ENCODE data around the gene ADAMTSL4. TPM values are rescaled to one million over a fixed set of nuclear protein-coding genes. Genes with fewer than 3 reads are reported as not detected.

The ADAMTSL4 gene
- total and polyA plus RNA-seq, 11 donors, result 19.2 to 69.0 (median 41.1) TPM

DNA sequence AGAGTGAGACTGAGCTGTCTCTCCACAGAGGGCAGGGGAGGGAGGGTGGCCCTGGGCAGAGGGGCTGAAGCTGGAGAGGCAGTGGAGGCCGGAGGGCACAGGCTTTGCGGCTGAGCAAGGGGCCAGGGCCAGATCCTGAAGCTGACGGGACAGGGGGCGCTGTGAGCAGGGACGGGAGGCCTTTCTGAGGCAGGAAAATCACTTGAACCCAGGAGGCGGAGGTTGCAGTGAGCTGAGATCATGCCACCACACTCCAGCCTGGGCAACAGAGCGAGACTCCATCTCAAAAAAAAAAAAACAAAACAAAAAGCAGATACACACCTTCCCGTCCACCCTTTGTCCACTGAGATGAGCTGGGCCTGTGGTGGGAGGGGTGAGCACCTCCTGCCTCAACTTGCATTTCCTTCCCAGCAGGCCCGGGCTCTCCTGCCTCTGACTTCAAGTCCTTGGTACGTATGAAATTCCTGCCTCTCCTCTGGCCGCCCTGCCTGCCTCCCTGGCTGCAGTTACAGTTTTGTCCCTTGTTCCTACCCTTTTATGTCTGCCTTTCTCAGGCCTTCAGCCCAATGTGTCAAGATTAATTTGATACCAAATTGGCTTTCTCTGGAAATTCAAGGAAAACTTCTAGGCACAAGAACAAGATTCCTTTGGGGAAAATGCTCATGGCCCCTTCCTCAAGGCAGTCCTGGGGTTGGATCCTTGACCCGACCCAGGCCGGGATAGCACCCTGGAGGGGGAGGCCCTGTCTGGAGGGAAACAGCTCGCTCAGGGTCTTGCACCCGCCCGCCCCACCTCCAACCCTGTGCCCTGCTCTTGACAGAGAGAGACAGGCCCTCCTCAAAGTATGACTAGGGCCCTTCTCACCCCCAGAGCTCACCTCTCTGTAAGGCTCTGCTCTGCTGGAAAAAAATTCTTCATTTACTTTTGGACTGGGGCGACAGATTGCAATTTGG lies 11.2 kb upstream of the ADAMTSL4 start:
- DNase-seq, result no peak
- no peaks in the 10 kb centered on the region for H3K36me3 ChIP-seq
- no peak overlapping the region for H3K4me3 ChIP-seq
- TF ChIP-seq, protein P1, sequence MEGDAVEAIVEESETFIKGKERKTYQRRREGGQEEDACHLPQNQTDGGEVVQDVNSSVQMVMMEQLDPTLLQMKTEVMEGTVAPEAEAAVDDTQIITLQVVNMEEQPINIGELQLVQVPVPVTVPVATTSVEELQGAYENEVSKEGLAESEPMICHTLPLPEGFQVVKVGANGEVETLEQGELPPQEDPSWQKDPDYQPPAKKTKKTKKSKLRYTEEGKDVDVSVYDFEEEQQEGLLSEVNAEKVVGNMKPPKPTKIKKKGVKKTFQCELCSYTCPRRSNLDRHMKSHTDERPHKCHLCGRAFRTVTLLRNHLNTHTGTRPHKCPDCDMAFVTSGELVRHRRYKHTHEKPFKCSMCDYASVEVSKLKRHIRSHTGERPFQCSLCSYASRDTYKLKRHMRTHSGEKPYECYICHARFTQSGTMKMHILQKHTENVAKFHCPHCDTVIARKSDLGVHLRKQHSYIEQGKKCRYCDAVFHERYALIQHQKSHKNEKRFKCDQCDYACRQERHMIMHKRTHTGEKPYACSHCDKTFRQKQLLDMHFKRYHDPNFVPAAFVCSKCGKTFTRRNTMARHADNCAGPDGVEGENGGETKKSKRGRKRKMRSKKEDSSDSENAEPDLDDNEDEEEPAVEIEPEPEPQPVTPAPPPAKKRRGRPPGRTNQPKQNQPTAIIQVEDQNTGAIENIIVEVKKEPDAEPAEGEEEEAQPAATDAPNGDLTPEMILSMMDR (IDR thresholded peaks at IDR 0.05), result no peak
- TF ChIP-seq POLR2A (IDR thresholded peaks at IDR 0.05), result no peak
- 69 to 83% (median 77%) methylated on average over 17 of the region's 17 CpGs for whole genome bisulfite sequencing, 4 donors
- intact Hi-C loops (cut with DNase I), result loop anchor here in 3 of 10 donors (5.0 to 10.0 kb wide), 3 partner anchors 66 to 283 kb away; partner anchors contain the start of gene CA14 (in 1 of the 3)
- no peaks in the 10 kb centered on the region for H3K27me3 ChIP-seq
- peak in 1 of 4 donors; percentile 8 for ATAC-seq
- H3K9me3 ChIP-seq, result no peaks in the 10 kb centered on the region
- H3K4me1 ChIP-seq, result peaks cover 0 to 36% (median 2%) of the 10 kb centered on the region in 12 donors
- H3K27ac ChIP-seq, result no peak overlapping the region

DNA sequence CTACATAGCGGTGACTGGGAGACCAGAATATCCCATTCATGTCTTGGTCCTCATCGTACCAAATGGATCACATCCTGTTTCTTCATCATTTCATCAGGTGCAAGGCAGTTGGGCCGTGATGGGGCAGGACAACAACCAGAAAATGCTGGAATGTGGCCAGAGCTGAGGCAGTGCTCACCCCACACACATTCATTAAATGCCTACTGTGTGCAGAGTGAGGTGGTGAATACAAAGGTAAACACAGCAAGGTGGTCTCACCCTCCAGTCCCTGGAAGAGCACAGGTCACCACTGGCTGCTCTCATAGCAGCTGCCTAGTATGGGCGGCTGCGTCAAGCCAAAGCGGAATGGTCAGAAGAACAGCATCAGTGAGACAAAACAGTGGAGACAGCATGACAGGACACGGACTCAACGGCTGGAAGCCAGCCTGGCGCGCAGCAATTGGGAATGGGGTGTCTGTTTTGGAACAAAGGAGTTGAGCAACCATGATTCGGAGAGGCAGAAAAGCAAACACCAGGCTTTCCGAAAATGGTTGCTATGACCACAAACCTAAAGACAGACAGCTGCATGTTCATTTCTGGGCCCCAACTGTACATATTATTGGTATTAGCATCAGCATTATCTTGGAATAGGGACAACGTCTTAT lies 5.6 kb upstream of the ADAMTSL4 start:
- intact Hi-C loops (cut with DNase I), result no loop called here
- 72 to 85% (median 79%) methylated on average over 13 of the region's 13 CpGs for WGBS, 4 donors
- no peak overlapping the region for H3K4me3 ChIP-seq
- ATAC-seq (peak in 3 of 4 donors; percentile 52 to 75 (median 65)), DNase-seq (no peak)
- TF ChIP-seq, protein P1 (IDR thresholded peaks at IDR 0.05), result no peak
- no peak for TF ChIP-seq POLR2A (IDR thresholded peaks at IDR 0.05)
- H3K27me3 ChIP-seq, result peaks cover 0 to under 1% (median 0%) of the 10 kb centered on the region in 9 donors
- peak overlapping the region in 2 of 12 donors; percentile 10 to 24 for H3K27ac ChIP-seq
- H3K36me3 ChIP-seq, result no peaks in the 10 kb centered on the region
- no peaks in the 10 kb centered on the region for H3K9me3 ChIP-seq
- H3K4me1 ChIP-seq, result peaks cover 0 to 11% (median 3%) of the 10 kb centered on the region in 12 donors

DNA sequence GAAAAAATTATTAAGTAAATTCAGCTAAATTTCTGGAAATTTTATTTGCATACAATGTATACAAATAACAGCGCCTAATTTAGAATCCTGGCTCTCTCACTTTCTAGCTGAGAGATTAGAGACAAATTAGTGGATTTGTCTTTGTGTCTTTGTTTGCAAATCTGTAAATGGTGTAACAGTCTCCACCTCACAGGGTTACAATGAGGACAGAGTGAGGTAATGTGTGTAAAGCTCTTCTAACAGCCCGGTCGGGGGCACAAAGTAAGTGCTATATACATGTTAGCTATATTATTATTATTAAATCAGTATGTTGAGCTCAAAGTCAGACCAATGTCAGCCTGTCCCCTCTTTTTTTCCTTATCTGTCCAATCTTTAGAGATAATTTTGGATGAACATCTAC lies 5.0 kb upstream of the ADAMTSL4 start:
- intact Hi-C loops (cut with DNase I), result no loop called here
- 73 to 84% (median 79%) methylated on average over 3 of the region's 3 CpGs for WGBS, 4 donors
- DNase-seq, result no peak
- no peak overlapping the region for H3K4me3 ChIP-seq
- peaks cover 0 to 3% (median 0%) of the 10 kb centered on the region in 9 donors for H3K27me3 ChIP-seq
- no peaks in the 10 kb centered on the region for H3K9me3 ChIP-seq
- ATAC-seq, result no peak
- H3K4me1 ChIP-seq, result peaks cover 0 to 14% (median 5%) of the 10 kb centered on the region in 12 donors
- H3K36me3 ChIP-seq, result no peaks in the 10 kb centered on the region
- no peak for TF ChIP-seq POLR2A (IDR thresholded peaks at IDR 0.05)
- TF ChIP-seq, protein P1 (IDR thresholded peaks at IDR 0.05), result no peak
- peak overlapping the region in 2 of 12 donors; percentile 38 to 42 for H3K27ac ChIP-seq
